Stimulated activated CD4-positive, alpha-beta T cell treated with anti-CD3 and anti-CD28 coated beads, Interleukin-4, amount 100 ng/mL, for 24 hours (primary cell): Measurements from ENCODE around the gene ZHX3.
"Not testable (repeated sequence)": the region's sequence is repeated elsewhere in the genome, so short reads cannot be mapped to it uniquely, and the experiment has no call there.

Experiments used
- DNase-seq: peaks from one replicate; pipeline ENCODE4 v3.0.0-alpha.2; 2020

The ZHX3 gene

GRCh38 chr20:41145317-41145716 lies 172.2 kb downstream of the ZHX3 start:
- no peak for DNase-seq

GRCh38 chr20:41143354-41143753 lies 174.2 kb downstream of the ZHX3 start:
- no peak for DNase-seq

- peak; percentile 33 for DNase-seq
These were observed 174.6 kb downstream of the ZHX3 start for GRCh38 chr20:41142919-41143318.

GRCh38 chr20:41142245-41142644 lies 175.3 kb downstream of the ZHX3 start:
- no peak for DNase-seq

- no peak for DNase-seq
These were observed 176.2 kb downstream of the ZHX3 start for GRCh38 chr20:41141153-41141815.

- DNase-seq = peak; percentile 32
These were observed 177.1 kb downstream of the ZHX3 start for GRCh38 chr20:41140226-41141133.

- peak; percentile 33 for DNase-seq
These were observed 178.1 kb downstream of the ZHX3 start for GRCh38 chr20:41139227-41140093.

- peak; percentile 34 for DNase-seq
These were observed 178.9 kb downstream of the ZHX3 start for GRCh38 chr20:41138475-41139226.

- peak; percentile 59 for DNase-seq
These were observed 179.7 kb downstream of the ZHX3 start for GRCh38 chr20:41137614-41138474.

GRCh38 chr20:41136680-41137613 lies 180.6 kb downstream of the ZHX3 start, which contains the start of gene PLCG1:
Gene PLCG1, plus strand, starts transcription at chr20:41137543. Its CDS starts 99 bp downstream, at chr20:41137642.
- peak; percentile 86 for DNase-seq

- DNase-seq = no peak
These were observed 181.4 kb downstream of the ZHX3 start for GRCh38 chr20:41135888-41136679.

GRCh38 chr20:41135187-41135887 lies 182.2 kb downstream of the ZHX3 start:
- peak; percentile 68 for DNase-seq

- DNase-seq = no peak
These were observed 183.0 kb downstream of the ZHX3 start for GRCh38 chr20:41134362-41135186.

GRCh38 chr20:41133709-41134361 lies 183.7 kb downstream of the ZHX3 start:
- peak; percentile 59 for DNase-seq

- not testable (repeated sequence) for DNase-seq
These were observed 185.1 kb downstream of the ZHX3 start for GRCh38 chr20:41132388-41132775.

GRCh38 chr20:41131594-41132387 lies 185.7 kb downstream of the ZHX3 start:
- DNase-seq = no peak
